HG03571 (cell line): ENCODE measurements around the gene TNFRSF19.
"Not testable (repeated sequence)": the region's sequence is repeated elsewhere in the genome, so short reads cannot be mapped to it uniquely, and the experiment has no call there.

Experiments used
- ATAC-seq: cut with Tn5 transposase; IDR thresholded peaks from one replicate; pipeline ENCODE4 v1.9.1; 2021; ENCODE audit not compliant: unreplicated experiment

The TNFRSF19 gene

DNA sequence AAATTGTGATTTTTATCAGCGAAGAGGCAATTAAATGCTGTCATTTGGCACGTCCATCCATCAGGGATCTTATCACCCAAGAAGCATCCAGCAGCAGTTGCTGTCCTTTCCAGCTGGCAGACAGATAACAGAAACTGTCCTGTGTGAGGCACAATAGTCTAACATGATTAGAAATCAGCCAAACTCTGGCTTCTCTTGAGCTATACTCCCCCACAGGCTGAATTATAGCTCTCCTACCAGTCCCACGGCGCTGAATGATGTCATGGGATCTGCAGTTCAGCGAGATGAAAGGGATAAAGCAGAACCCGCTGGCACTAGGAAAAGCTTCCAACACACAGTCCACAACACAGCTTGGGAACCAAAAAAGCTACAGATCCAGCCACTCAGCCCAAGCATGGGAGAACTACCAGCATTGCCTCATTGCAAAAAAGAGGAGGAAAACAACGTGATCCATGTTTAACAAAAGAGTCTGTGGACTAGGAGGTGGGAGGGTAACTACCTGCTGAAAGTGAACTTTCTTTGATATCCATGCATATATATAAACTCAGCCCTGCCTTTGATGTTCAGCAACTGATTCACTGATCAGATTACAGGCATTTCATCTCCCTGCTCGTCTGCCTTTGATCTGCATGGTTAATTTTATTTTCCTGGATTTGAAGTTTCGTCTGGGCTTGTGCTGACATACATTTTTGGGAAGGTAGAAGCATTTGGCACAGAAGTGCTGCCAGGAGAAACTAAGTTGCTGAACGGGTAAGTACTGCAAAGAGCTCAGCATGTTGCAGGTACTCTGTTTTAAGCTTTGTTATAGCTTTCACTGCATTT lies at the start of gene TNFRSF19:
TSS of gene TNFRSF19 (plus strand) at position 314 of the 822 bp plus-strand sequence. CDS start 19,772 bp downstream, outside the sequence.
- ATAC-seq: no peak

DNA sequence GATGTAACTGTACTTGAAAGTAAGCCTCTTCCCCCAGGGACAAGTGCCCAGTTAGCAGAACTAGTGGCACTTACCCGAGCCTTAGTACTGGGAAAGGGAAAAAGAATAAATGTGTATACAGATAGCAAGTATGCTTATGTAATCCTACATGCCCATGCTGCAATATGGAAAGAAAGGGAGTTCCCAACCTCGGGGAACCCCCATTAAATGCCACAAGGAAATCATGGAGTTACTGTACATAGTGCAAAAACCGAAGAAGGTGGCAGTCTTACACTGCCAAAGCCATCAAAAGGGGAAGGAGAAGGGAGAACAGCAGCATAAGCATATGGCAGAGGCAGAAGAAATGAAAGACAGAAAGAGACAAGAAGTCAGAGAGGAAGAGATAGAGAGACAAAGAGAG lies 40.3 kb upstream of the TNFRSF19 start:
- ATAC-seq: not testable (repeated sequence)

- no peak for ATAC-seq
These were observed 38.8 kb upstream of the TNFRSF19 start for GRCh38 chr13:23531446-23531845.

DNA sequence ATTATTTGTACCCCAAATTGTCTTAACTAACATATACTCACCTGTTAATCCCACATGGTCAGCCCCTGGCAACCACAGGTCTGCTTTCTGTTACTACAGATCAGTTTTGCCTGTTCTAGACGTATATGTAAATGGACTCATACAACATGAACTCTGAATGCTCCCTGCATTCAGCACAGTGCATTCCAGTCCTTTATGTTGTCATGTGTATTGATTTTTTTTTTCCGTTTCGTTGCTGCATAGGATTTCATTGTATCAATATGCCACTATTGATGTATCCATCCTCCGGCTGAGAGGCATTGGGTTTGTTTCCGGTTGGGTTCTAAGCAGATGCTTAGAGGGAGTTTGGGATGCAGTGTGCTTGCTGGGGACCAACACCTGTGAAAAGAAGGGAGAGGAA lies 36.1 kb upstream of the TNFRSF19 start:
- no peak for ATAC-seq

DNA sequence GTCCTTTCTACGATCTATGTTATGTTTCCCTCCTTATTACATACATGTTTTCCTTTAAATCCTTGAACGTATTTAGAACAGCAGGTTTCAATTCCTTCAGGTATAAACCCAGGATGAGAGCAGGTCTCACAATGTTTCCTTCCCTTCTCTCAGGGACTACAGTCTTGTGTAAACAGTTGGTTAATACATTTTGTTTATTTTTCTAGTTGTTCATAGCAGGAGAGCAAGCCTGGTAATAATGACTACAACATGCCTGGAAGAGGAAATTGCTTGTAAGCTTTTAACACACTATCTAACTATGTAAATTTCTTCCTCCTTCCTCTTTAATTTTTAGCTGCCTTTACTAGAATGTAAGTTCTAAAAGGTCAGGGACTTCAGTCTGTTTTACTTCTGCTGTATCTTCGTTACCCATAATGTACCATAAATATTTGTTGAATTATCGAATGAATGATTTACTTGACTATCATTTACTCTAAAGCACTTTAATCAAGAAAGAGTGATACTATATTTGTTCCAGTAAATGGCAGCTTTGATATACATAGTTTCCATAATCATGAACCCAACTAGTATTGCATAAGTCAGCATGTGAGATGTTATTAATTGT lies 28.9 kb upstream of the TNFRSF19 start:
- no peak for ATAC-seq

- ATAC-seq: no peak
These were observed 25.5 kb upstream of the TNFRSF19 start for GRCh38 chr13:23544668-23545067.

DNA sequence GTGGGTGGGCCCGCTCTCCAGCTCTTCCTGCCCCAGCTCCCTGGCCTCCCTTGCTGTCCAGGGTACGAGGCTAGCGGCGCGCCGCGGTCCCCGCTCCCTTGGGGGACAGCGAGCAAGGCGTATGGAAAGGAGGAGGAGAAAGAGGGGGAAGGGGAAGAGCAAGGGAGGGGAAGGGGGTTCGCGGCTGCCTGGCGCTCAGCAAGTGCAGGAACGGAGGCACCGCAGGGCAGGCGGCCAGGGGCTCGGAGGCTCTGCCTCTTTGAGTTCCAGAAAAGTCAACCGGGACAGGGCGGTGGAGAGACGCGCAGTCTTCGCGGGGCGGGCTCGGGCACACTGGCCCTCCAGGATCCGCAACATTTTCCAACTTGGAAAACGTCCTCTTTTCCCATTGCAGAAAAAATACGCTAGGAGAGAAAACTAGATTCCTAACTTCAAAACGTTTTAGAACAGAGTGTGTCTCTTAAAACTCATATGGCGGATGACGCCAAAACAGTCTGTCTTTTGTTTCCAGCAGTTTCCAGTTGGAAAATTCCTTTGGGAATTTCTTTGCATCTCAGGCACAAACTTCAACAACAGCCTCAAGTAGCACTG lies 23.1 kb upstream of the TNFRSF19 start:
- ATAC-seq: no peak

GRCh38 chr13:23549724-23550123 lies 20.5 kb upstream of the TNFRSF19 start:
- ATAC-seq: no peak

DNA sequence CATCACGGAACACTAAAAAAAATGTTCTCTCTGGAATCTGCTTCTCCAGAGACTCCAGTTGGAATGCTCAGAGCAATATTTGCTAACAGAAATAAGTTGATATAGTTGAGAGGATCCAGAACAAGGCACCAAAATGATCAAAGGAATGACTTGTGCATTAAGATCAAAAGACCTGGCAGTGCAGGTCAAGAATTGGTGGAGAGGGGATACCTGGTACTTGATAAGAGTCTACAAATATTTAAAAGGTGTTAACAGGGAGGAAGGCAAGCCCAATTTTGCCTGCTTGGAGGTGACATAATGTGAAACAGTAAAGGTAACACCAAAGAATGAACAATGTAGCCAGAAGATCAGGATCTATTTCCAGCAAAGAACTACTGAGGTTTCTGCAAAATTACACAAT lies 20.0 kb upstream of the TNFRSF19 start:
- no peak for ATAC-seq

- ATAC-seq: no peak
These were observed 18.8 kb upstream of the TNFRSF19 start for GRCh38 chr13:23551213-23552008.

GRCh38 chr13:23552171-23552570 lies 18.0 kb upstream of the TNFRSF19 start:
- no peak for ATAC-seq

DNA sequence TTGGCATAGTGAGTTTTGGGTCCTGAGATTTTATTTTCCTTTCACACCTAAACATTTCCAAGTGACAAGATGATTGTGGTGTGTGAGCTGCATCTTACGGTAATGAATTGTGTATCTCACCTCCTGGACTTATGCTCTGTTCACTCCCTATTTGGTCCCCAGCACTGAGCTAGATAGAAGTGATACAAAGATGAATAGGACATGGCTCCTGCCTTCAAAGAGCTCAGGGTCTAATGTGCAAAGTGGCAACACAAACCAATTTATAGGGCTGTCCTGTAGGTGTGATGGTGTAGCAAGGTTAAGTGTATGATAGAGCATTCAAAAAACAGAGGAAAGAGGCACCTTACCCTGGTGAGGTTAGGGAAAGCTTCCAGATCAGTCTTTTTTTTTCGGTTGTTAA lies 17.6 kb upstream of the TNFRSF19 start:
- no peak for ATAC-seq

DNA sequence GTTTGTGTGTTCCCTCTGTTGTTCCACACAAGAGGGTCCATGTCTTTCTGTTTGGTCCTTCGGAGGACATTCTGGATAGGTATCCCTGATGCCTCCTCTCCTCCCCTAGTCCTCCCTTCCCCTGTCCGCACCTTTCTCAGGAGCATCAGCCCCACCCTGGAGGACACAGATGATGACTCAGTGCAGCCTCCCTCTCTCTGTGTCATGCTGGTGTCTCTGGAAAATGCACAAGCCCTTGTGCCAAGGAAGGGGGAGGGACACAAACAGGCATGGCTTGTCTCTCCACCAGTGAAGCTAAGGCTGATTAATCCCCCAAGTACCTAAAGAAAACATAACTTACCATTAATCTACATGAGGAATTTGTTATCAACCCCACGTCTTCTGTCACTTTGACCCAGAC lies 16.2 kb upstream of the TNFRSF19 start:
- no peak for ATAC-seq

- ATAC-seq: no peak
These were observed 13.2 kb upstream of the TNFRSF19 start for GRCh38 chr13:23557043-23557442.

DNA sequence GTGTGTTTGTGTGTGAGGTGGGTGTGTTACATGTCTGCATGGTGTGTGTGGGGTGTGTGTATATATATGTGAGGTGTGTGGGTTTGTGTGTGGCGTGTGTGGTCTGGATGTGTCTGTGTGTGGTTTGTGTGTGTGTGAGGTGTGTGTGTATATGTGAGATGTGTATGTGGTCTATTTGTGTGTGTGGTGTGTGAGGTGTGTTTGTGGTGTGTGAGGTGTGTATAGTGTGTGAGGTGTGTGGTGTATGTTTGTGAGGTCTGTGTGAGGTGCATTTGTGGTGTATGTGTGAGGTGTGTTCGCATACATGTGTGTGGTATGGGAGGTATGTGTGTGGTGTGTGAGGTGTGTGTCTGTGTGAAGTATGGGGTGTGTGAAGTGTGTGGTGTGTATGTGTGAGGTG lies 12.5 kb upstream of the TNFRSF19 start:
- no peak for ATAC-seq

DNA sequence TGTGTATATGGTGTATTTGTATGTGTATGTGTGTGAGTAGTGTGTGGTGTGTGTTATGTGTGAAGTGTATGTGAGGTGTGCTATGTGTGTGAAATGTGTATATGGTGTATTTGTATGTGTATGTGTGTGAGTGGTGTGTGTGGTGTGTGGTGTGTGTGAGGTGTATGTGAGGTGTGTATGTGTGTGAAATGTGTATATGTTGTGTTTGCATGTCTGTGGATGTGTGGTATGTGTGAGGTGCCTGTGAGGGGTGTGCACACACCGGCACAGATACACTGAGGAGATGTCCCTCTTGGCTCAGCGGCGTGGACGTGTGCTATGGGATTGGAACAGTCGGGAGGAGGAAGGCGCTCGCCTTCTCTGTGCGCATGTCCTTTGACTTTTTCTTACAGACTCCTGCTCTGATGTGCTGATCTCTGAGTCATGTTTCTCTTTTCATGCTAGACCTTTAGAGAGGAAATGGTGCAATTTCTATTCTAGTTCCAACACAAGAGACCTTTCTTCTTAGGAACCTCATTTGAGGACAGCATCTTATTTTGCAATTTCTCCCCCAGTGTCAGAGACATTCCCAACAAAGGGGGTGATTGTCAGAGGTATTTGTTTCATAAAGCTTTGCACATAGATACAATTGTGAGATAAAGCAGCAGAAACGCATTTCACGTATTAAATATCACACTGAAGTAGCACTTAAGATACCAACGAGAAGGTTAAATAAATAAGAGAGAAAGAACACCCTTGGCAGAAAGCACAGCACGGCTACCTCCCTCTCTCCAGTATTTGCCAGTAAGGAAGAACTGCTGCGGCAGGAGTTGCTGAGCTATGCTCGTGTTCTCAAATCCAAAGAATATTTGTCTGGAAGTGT lies 11.3 kb upstream of the TNFRSF19 start:
- ATAC-seq: no peak

DNA sequence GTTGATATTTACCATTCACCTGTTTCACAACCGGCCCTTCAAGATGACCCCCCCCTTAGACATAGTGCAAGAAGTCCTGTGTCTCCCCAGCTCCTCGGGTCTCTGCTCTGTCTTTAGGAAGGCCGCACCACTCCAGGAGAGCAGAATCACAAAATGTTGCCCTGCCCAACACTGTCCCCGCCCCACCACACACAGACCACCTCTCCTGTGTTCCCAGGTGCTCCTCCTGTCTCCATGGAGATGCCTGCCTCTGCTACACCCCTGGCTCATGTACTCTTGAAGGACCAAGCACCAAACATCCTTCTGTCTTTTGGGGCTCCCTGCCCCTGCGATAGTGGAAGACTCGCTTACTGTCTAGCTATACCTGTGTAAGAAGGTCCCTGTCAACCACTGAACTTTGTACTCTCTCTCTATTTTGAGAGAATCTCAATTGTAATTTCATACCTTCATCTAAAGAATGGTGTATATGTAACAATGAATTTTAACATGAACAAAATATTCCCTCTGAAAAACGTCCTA lies 9.6 kb upstream of the TNFRSF19 start:
- ATAC-seq: no peak

DNA sequence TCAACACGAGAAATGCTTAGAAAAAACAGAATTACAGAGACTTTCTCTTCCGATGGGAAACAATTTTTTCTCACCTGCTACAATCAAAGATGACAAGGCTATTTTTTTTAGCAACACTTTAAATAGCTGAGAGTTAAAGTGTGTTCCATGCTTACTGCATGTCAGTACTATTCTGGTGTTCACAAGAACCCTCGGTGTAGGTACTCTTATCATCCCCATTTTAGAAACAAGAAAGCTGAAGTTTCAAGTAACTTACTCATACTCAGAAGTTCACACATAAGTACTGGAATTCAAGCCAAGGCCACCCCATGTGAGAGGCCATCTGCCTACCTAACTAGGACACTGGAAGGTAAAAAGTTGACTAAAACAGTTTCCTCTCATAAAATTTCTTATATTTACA lies 9.0 kb upstream of the TNFRSF19 start:
- no peak for ATAC-seq

DNA sequence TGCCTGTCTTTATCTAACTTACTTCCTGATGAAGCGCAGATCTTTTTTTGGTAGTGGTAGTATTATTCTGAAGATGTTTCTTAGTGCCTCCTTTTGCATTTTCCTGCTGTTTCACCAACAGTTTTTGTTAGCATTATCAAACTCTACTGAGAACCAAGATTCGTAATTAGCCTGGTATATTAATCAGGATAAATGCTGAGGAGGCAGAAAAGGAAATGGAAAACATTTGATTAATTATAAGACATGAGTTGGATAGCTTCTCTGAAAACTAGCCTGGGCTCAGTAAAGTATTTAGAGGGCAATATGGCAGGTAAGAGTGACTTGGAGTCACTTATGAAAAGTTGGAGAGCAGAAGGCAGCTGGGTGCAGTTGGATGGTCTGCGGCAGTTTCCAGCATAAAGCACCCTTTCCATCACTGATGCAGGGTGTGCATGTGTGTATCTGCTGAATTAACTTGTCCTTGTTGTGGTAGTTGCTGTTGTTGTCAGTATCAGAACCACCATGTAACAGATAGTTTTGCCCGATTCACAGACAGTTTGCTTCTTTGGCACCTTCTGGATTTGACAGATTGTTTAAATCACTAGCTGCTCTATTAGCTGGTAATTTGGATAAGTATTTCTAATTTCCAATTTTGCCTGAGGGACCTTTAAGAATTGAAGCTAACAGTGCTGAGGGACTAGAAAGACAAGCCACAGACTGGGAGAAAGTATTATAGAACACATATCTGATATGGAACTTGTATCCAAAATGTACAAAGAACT lies 6.9 kb upstream of the TNFRSF19 start:
- ATAC-seq: no peak
